Stimulated activated CD8-positive, alpha-beta memory T cell treated with anti-CD3 and anti-CD28 coated beads, Interleukin-4, amount 100 ng/mL, for 4 hours (primary cell): Measurements from ENCODE around the gene VAT1.
"Not testable (repeated sequence)": the region's sequence is repeated elsewhere in the genome, so short reads cannot be mapped to it uniquely, and the experiment has no call there.

Experiments
- DNase-seq, 2 donors: peaks; one replicate each; pipeline ENCODE4 v3.0.0-alpha.2; 2020; ENCODE audit warnings: low read depth in 2 of 2, low spot score in 1 of 2

The VAT1 gene

GRCh38 chr17:43010667-43011308 is 11.4 kb downstream of the VAT1 start:
- no peak for DNase-seq

DNA sequence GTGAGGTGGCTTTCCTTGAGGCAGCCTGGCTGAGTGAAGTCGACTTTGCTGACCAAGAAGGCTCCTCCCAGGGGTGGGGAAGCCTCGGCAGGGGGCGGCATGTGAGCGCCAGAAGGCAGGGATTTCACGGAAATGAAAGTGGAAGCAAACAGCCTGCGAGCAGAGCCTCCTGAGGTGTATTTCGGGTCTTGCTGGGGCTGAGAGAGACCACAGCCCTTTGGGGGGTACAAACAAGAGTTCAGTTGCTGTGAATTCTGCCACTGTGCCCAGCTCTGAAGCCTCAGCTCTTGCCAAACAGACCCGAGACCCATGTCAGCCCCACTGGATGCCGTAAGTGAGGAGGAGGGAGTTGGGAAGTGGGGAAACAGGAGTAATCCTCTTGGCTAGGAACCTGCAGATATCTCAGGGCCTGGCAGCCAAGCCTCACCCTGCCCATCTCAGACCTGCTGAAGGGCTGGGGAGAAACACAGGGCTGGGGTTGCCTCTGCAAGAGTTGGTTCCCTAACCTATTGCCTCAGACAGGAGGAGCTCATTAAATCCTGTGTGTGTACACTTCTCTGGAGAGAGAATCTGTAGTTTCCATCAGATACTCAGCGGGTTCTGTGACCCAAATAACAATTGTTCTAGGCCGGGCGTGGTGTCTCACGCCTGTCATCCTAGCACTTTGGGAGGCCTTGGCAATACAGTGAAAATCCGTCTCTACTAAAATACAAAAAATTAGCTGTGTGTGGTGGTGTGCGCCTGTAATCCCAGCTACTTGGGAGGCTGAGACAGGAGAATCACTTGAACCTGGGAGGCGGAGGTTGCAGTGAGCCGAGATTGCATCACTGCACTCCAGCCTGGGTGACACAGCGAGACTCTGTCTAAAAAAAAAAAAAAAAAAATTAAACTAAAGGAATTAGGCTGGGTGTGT is 15.3 kb downstream of the VAT1 start, which contains the start of gene IFI35:
TSS of gene IFI35 (plus strand) at position 146 of the 913 bp plus-strand sequence. CDS start at position 310, 164 bp downstream.
- peak; percentile 74 to 75 for DNase-seq

GRCh38 chr17:43003542-43004172 is 18.5 kb downstream of the VAT1 start:
- no peak for DNase-seq

- not testable (repeated sequence) for DNase-seq
Observed at GRCh38 chr17:43000894-43001293, 21.3 kb downstream of the VAT1 start.

GRCh38 chr17:42999003-42999525 is 23.1 kb downstream of the VAT1 start:
- no peak for DNase-seq

DNA sequence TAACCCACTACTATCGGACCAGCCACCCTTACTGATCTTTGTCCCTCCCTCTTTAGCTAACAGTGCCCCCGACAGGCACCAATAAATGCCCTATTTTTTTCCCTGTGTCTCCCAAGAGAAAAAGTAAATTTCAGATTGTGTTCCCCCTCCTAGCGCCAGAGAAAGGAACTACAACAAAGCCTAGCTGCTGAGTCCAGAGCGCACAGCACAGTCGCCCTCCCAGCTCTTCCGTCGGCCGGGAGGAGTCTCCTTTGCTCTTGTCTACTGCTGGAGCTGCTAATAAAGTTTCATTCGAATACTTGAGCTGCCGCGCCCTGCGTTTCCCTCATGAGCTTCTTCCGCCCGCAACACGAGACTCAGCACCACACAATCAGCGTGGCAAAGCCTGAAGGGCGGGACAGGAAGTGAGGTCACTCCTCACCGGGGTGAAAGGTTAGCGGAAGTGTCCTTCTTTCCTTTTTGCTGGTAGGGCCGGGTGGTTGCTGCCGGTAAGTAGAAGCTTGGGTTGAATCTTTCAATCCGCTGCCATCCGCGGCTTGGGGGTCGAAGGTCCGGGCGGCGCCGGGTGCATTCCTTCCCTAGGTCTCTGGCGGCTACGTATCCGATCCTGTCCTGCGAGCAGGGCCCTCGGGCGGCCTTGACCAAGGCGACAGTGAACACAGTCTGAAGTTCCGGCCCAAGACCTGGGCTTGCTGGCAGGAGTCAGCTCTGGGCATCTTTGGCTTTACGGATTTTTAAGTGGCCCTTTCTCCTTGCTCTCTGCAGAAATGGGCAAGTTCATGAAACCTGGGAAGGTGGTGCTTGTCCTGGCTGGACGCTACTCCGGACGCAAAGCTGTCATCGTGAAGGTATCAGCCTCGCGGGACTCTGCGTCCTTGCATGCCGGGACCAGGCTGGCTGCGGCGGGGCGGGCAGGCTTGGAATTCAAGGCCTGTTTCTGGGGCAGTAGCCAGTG is 23.9 kb downstream of the VAT1 start, which contains the start of gene RPL27:
TSS of gene RPL27 (plus strand) at position 436 of the 955 bp plus-strand sequence. CDS start at position 768, 332 bp downstream.
- DNase-seq: peak; percentile 93 to 96

DNA sequence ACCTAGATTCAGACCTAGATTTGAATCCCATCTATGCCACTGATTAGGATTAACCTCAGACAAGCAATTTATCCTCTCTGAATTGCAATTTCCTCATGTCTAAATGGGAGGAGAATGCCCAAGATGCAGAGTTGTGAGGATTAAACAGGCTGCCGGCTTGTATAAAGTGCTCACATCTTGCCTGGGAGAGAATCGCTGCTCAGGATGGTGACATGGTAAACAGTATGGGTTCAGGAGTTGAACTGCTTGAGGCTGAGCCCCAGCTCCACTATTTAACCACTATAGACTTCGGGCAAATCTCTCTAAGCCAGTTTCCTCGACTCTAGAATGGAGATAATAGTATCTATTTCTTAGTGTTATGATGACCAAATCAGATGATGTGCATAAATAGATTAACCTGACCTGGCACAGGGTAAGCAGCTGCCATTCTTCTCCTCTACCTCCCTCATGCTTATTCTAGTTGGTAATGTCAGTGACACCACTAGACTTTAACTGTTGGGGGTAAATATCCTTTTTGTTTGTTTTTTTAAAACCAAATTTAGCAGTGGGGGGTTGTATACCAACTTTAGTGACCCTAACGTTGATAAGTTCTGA is 24.7 kb downstream of the VAT1 start:
- no peak for DNase-seq

- DNase-seq: not testable (repeated sequence)
Observed at GRCh38 chr17:42993913-42994312, 28.3 kb downstream of the VAT1 start.

DNA sequence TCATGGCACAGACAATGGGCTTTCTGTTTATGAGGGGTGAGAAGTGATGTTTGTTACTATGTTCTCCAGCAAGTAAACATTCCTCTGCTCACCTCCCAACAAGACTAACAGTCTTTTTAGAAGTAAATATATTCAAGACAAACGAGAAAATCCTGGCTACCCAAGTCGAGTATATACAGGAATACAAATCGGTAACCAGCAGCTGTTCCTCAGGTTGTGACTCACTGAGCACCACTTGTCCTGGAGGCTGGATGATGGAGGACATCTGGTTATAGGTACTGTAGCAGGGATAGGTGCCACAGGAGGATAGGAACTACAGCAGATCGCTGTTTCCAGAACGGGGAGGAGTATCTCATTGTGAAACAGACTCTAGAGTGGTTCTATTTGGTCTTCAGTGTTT is 29.3 kb downstream of the VAT1 start:
- no peak for DNase-seq

DNA sequence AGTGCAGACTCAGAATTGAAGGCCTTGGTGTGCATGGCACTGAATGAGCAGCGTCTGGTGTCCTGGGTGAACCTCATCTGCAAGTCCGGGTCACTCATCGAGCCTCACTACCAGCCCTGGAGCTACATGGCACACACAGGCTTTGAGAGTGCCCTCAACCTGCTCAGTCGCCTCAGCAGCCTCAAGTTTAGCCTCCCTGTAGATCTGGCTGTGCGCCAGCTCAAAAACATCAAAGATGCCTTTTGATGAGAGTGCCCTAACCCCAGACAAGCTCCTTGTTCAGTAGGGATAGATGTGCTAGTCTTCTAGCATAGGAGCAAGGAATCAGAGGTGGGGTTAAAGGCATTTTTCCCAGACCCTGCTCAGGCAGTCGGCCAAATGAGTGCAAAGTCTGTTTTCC is 30.7 kb downstream of the VAT1 start:
- no peak for DNase-seq

DNA sequence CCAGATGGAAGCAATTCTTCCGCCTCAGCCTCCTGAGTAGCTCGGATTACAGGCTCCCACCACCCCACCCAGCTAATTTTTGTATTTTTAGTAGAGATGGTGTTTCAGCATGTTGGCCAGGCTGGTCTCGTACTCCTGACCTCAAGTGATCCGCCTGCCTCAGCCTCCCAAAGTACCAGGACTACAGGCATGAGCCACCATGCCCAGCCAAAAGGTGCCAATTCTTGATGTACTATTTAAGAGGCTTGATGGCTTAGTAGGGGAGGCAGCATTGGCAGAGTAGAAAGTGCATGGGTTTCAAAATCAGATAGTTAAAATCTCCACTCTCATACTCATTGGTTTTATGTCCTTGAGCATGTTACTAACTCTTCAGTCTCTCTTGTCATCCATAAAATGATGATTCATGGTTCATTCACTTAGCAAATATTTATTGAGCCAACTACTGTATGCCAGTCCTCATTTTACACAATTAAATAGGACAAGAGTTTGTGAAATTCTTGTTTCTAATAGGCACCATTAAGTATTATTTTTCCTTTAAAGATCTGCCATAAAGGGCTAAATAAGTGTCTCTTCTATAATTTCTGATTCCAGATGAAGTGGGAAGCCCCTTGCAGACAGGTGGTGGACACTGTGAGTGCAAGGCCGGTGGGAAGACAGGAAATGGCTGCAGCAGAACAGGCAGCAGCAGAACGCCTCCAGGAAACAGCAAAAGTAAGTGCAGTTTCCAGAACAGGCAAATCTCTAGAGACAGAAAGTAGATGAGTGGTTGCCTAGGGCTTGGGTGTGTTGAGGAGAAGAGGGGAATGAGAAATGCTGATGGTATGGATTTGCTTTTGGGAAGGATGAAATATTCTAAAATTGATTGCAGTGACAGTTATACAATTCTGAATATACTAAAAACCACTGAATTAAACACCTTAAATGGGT is 32.2 kb downstream of the VAT1 start:
- no peak for DNase-seq

- no peak for DNase-seq
Observed at GRCh38 chr17:42989141-42989540, 33.0 kb downstream of the VAT1 start.

DNA sequence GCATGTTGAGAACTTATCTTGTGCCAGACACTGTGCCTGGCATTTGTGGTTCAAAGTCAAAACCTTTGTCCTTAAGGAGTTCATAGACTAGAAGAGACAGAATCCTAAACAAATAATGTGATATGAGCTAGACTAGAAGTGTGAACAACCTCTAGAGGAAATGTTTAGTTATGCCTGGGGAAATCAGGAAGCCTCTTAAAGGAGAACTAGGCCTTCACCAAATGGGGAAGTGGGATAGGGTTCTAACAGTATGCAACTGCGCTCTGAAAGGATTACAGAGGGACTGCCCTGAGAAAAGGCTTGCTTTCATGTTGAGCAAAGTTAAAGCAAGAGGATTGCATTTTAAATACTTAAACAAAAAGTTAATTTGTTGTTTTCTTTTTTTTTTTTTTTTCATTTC is 37.0 kb downstream of the VAT1 start:
- no peak for DNase-seq

GRCh38 chr17:42982266-42982665 is 39.9 kb downstream of the VAT1 start:
- DNase-seq: no peak

DNA sequence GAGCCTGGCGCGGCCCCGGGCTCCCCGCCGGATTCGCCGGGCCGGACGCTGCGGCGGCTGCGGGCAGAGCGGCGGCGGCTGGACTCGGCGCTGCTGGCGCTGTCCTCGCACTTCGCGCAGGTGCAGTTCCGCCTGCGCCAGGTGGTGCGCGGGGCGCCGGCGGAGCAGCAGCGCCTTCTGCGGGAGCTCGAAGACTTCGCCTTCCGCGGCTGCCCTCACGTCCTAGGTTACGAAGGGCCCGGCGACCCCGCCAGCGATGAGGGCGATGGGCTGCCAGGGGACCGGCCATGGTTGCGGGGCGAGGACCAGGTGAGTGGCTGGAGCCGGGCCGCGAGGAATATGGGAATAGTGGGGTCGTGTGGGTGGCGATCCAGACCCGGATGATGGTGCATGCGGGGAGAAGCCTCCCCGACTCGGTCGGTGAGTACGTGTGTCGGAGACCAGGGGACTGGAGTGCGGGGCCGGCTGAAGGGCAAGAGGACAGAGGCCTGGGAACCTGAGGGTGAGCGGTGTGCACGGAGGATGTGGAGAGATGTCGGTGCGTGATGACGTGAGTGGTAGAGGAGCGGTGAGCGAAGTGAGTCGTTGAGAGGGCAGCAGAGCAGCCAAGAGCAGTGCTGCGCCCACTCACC is 41.3 kb downstream of the VAT1 start:
- no peak for DNase-seq

- peak; percentile 85 to 86 for DNase-seq
Observed at GRCh38 chr17:42980274-42980765, 41.9 kb downstream of the VAT1 start, which contains the start of gene RUNDC1. Gene RUNDC1 (plus strand): TSS chr17:42980565. CDS start chr17:42980577, 12 bp downstream.

- DNase-seq: no peak
Observed at GRCh38 chr17:42979511-42980273, 42.5 kb downstream of the VAT1 start, which contains the start of gene PTGES3L. Gene PTGES3L (minus strand): TSS chr17:42980080. CDS start chr17:42980053, 27 bp downstream.
